ENCODE results near the gene HOXC12. TPM values are rescaled to one million over a fixed set of nuclear protein-coding genes. Genes with fewer than 3 reads are reported as not detected.

The HOXC12 gene
- total RNA-seq, 4 donors from 2014 or later, result 3.7 to 6.8 (median 4.7) TPM

DNA sequence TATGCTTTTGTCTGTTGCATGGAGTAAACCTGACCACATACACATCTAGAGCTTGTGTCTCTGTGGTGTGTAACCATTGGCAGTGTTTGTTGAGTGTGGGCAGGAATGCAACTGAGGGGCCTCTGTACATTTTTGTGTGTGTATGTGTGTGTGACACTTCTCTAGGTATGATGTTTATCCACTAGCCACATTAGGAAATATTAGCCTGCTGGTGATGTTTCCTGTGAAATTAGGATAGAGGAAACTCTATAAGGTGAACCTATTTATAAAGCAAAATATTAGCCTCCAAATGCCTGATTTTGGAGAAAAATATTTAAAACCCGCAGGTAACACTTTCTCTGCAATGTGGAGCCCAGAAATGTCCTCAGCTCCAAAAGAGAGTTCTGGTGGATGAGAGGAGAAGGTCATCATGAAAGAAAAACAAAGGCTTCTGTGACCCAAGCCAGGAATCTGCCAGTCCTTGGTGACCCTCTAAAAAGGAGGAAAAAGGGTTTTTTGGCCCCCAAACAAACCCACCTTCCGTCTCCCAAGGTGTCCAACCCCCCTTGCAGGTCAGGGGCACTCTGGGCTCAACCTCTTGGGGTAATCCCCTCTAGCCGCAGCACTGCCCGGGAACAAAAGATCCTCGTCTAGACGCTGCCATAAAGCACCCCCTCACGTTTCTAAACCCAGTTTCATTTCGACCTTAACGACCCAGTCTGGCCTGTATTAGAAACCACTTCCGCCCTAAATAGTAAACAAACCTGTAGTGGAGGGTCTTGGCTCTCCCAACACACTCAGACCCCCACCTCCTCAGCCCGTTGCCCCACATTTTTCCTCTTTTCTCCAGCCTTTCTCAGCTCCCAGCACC lies 23.1 kb downstream of the HOXC12 start:
- H3K4me3 ChIP-seq, result no peak overlapping the region
- H3K27me3 ChIP-seq, result peaks cover 77% of the 10 kb centered on the region
- peaks cover 71% of the 10 kb centered on the region for H3K4me1 ChIP-seq
- WGBS, result 25% methylated on average over 11 of the region's 11 CpGs
- peak overlapping the region; percentile 73 for H3K27ac ChIP-seq
- no peaks in the 10 kb centered on the region for H3K36me3 ChIP-seq
- no peaks in the 10 kb centered on the region for H3K9me3 ChIP-seq
- no peak for DNase-seq (ENCODE audit: low spot score in 2 of 2)
- TF ChIP-seq POLR2A (IDR thresholded peaks at IDR 0.05) (no peak), EP300 (IDR thresholded peaks at IDR 0.05) (no peak), POLR2AphosphoS5 (IDR thresholded peaks at IDR 0.05) (no peak)
- TF ChIP-seq, protein P1, sequence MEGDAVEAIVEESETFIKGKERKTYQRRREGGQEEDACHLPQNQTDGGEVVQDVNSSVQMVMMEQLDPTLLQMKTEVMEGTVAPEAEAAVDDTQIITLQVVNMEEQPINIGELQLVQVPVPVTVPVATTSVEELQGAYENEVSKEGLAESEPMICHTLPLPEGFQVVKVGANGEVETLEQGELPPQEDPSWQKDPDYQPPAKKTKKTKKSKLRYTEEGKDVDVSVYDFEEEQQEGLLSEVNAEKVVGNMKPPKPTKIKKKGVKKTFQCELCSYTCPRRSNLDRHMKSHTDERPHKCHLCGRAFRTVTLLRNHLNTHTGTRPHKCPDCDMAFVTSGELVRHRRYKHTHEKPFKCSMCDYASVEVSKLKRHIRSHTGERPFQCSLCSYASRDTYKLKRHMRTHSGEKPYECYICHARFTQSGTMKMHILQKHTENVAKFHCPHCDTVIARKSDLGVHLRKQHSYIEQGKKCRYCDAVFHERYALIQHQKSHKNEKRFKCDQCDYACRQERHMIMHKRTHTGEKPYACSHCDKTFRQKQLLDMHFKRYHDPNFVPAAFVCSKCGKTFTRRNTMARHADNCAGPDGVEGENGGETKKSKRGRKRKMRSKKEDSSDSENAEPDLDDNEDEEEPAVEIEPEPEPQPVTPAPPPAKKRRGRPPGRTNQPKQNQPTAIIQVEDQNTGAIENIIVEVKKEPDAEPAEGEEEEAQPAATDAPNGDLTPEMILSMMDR (IDR thresholded peaks at IDR 0.05), result no peak

DNA sequence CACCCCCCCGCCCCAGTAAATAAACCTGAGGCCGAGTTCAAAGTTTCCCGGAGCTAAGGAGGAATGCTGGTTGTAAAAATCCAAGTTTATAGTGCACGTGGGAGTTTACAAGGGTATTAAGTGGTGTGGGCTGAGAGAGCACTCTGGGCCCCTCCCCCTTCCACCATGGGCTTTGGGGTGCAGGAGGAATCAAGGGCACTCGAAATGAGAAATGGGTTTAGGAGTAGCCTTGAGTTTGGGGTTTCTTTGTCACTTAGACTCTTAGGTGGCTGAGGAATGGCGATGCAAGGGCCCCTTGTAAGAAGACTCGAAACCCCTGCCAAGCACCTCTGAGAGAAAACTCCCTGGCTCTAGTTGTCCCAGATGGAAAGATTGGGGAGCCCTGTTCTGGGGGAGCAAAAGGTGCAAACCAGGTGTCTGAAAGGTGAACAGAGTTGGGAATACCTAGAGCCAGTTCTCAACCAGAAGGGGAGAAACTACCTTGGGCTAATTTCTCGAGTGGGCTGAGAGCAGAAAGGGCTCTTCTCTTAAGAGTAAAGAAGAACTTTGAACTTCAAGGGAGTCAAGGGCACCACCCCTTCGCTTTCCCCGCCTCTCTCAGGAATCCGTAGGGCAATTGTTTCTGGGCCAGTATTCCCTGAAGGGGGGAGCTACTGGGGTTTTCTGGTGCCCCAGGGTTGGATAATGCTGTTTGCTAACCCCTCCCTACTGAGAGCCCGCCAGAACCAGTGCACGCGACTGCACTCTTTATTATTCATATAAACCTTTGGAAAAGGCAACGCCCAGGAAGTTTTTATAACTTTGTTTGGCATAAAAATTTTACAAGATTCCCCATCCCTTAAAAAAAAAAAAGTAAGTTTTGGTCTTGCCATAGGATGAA lies 24.0 kb downstream of the HOXC12 start:
- no peaks in the 10 kb centered on the region for H3K9me3 ChIP-seq
- H3K4me3 ChIP-seq, result no peak overlapping the region
- TF ChIP-seq, protein P1 (IDR thresholded peaks at IDR 0.05), result no peak
- TF ChIP-seq POLR2AphosphoS5 (IDR thresholded peaks at IDR 0.05), result no peak
- no peak for TF ChIP-seq POLR2A (IDR thresholded peaks at IDR 0.05)
- no peak for TF ChIP-seq EP300 (IDR thresholded peaks at IDR 0.05)
- WGBS, result 19% methylated on average over 14 of the region's 15 CpGs
- H3K27ac ChIP-seq, result peak overlapping the region; percentile 73
- peak in 1 of 2 donors; percentile 74 for DNase-seq (ENCODE audit: low spot score in 2 of 2)
- H3K4me1 ChIP-seq, result peaks cover 69% of the 10 kb centered on the region
- H3K27me3 ChIP-seq, result peaks cover 78% of the 10 kb centered on the region
- no peaks in the 10 kb centered on the region for H3K36me3 ChIP-seq

DNA sequence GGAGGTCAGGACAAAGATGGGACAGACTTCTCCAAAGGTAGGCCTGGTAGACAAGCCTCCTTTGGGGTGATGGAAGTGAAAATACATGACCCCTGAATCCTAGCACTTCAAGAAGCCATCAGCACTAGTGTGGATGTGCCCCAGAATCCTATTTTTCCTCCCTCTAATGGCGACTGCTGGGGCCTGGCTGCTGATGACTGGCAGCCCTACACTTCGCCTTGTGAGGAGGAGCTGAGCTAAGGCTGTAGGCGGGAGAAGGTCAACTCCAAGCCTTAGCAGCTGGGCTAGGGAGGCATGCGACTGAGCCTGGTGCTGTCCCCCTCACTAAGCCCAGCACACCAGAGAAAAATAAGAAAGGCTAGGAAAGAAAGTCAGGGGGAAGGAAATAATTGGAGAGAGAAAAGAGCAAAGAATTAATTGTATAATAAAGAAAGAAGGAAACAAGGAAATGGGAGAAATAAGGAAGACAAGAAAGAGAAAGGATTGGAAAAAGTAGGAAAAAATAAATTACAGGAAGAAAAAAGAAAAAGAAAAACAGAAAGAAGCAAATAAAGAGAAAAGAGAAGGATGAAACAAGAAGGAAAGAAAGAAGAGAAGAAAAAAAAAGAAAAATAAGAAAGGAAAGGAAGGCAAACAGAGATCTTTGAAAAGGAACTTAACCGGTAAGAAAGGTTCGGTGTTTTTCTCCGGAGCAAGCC lies 25.6 kb downstream of the HOXC12 start:
- no peaks in the 10 kb centered on the region for H3K36me3 ChIP-seq
- peak overlapping the region; percentile 98 for H3K27ac ChIP-seq
- TF ChIP-seq, protein P1 (IDR thresholded peaks at IDR 0.05), result no peak
- TF ChIP-seq EP300 (IDR thresholded peaks at IDR 0.05) (no peak), POLR2A (IDR thresholded peaks at IDR 0.05) (no peak), POLR2AphosphoS5 (IDR thresholded peaks at IDR 0.05) (no peak)
- no peak for DNase-seq (ENCODE audit: low spot score in 2 of 2)
- peaks cover 69% of the 10 kb centered on the region for H3K4me1 ChIP-seq
- peaks cover 78% of the 10 kb centered on the region for H3K27me3 ChIP-seq
- peak overlapping the region; percentile 60 for H3K4me3 ChIP-seq
- 33% methylated on average over 7 of the region's 7 CpGs for WGBS
- H3K9me3 ChIP-seq, result no peaks in the 10 kb centered on the region

DNA sequence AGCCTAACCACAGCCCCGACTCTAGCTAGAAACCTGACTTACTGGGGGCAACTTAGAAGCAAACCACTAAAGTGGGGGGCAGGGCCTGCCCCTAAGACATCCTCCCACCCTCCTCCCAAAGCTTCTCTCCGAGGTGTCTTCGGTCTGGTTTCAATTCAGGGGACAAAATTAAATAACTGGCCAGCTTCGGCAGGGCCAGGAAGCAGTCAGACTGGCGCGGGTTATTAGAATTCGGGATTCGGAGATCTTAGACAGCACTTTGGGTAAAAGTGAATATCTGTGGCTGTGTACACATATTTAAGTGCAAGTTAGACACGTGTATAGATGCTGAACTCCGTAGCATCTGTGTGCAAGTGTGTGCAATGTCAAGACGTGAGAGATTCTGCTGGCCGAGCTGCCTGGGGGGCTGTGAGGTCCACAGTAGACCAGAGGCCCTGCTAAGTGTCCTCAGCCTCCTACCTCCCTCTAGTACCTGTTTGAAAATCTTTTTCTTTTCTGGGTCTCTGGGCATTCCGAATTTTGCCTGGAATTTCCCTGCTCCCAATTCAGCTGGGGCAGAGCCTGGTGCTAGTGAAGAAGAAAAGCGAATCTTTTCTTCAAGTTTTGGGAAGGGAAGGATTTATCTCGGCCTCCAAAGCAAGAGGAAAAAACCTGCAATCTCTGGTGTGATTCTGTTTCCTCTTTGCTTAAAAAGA lies 26.2 kb downstream of the HOXC12 start:
- no peaks in the 10 kb centered on the region for H3K36me3 ChIP-seq
- peak overlapping the region; percentile 60 for H3K4me3 ChIP-seq
- peak overlapping the region; percentile 98 for H3K27ac ChIP-seq
- H3K27me3 ChIP-seq, result peaks cover 78% of the 10 kb centered on the region
- WGBS, result 46% methylated on average over 15 of the region's 15 CpGs
- TF ChIP-seq, protein P1 (IDR thresholded peaks at IDR 0.05), result no peak
- TF ChIP-seq POLR2AphosphoS5 (IDR thresholded peaks at IDR 0.05), result no peak
- no peak for TF ChIP-seq POLR2A (IDR thresholded peaks at IDR 0.05)
- TF ChIP-seq EP300 (IDR thresholded peaks at IDR 0.05), result no peak
- no peak for DNase-seq (ENCODE audit: low spot score in 2 of 2)
- H3K9me3 ChIP-seq, result no peaks in the 10 kb centered on the region
- H3K4me1 ChIP-seq, result peaks cover 71% of the 10 kb centered on the region

Data from suprapubic skin (tissue), 4 donors.